SIG-M5 (cell line): ENCODE data around the gene SUV39H2.
"Not testable (repeated sequence)": the region's sequence is repeated elsewhere in the genome, so short reads cannot be mapped to it uniquely, and the experiment has no call there.

Source experiments
- DNase-seq: peaks from one replicate; lab custom pipeline; 2025; lab: John Stamatoyannopoulos, UW

SUV39H2 gene, protein sequence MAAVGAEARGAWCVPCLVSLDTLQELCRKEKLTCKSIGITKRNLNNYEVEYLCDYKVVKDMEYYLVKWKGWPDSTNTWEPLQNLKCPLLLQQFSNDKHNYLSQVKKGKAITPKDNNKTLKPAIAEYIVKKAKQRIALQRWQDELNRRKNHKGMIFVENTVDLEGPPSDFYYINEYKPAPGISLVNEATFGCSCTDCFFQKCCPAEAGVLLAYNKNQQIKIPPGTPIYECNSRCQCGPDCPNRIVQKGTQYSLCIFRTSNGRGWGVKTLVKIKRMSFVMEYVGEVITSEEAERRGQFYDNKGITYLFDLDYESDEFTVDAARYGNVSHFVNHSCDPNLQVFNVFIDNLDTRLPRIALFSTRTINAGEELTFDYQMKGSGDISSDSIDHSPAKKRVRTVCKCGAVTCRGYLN

DNA sequence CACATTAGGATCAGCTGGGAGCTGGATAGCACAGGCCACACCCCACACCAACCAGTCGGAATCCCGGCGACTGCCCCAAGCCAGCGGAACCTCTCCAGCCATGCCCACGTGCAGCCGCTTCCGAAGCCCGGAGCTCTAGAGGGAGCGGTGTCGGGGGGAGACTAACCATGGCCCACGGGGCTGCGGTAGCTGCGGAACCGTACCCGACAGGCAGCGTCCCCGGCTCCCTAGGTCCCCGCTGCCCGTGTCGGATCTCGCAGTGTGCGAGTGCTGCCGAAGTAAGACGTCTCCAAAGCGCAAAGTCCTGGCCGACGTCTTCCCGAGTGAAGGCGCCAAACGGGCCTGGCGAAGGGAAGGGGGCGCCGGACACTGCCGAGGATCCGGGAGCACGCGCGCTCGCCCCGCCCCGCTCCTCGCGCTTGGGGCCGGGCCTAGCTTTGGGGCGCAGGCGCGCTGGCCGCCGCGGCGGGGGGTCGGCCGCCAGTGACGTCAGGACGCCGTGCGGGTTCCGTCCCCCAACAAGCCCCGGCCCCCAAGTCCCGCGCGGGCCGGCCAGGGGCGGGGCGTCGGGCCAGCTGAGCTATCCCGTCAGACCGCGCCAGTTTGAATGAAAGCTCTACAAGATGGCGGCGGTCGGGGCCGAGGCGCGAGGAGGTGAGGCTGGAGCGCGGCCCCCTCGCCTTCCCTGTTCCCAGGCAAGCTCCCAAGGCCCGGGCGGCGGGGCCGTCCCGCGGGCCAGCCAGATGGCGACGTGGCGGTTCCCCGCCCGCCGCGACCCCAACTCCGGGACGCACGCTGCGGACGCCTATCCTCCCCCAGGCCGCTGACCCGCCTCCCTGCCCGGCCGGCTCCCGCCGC, at the start of gene SUV39H2:
TSS of gene SUV39H2 (plus strand) at position 601 of the 858 bp plus-strand sequence. CDS start at position 624, 23 bp downstream.
- peak; percentile 36 for DNase-seq

DNA sequence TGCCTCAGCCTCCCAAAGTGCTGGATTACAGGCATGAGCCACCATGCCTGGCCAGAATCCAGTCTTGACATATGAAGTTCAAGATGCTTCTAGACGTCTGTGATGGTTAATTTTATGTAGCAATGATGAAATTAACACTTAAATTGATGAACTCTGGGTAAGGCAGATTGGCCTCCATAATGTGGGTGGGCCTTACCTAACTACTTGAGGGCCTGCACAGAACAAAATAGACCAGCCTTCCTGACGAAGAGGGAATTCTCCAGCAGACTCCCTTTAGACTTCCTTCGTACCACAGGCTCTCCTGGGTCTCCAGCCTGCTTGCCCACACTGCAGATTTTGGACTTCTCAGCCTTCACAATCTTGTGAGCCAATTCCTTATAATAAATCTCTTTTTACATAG, 45.6 kb upstream of the SUV39H2 start:
- DNase-seq, result no peak

DNA sequence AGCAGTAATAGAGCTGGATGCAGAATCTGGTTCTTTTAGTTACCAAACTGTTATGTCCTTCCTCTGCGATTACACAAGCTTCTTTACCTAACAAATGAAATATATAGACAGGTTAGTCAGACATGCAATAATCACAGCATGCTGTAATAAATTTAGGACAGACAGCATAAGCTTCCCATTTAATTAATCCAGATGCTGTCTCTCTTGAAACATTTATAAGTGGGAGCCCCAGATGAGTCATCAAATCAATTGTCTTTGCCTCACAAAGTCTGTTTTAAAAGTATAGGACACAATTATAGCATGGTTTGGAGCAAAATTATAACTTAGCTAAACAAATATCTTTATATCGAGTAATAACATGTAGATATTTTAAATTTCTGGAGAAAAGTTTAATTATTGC, 42.5 kb upstream of the SUV39H2 start:
- no peak for DNase-seq

DNA sequence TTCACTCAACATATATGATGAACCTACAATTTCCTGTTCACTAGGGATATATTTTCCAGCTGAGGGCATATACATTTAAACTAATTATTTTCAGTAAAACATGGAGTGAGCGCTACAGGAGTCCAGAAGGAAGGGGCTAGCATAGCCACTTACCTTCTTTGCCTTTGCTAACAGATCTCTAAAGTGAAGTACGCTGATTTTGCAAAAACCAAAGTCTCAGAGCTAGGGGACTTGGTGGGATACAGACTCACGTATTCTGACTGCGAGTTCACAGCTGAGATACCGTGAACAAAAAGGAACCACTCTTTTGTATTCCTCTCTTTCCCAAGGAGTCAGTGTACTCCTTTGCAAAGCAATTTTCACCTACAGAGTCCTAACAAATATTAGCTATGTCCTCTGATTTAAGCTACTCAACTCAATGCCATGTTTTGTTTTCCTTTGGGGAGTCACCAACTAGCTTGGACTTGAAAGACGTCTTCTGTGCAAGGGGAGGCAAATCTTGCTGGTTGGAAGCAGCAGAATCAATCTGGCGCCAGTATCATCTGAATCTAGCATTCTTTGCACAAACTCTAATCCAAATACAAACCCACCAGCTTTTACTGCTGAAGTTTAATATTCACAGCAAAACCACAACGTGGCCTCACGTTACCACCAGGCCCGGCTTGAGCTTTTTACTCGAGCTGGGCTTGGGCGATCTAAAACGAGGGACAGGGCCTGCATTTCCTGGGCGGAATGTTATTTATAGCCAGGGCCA, 41.5 kb upstream of the SUV39H2 start:
- DNase-seq, result no peak

DNA sequence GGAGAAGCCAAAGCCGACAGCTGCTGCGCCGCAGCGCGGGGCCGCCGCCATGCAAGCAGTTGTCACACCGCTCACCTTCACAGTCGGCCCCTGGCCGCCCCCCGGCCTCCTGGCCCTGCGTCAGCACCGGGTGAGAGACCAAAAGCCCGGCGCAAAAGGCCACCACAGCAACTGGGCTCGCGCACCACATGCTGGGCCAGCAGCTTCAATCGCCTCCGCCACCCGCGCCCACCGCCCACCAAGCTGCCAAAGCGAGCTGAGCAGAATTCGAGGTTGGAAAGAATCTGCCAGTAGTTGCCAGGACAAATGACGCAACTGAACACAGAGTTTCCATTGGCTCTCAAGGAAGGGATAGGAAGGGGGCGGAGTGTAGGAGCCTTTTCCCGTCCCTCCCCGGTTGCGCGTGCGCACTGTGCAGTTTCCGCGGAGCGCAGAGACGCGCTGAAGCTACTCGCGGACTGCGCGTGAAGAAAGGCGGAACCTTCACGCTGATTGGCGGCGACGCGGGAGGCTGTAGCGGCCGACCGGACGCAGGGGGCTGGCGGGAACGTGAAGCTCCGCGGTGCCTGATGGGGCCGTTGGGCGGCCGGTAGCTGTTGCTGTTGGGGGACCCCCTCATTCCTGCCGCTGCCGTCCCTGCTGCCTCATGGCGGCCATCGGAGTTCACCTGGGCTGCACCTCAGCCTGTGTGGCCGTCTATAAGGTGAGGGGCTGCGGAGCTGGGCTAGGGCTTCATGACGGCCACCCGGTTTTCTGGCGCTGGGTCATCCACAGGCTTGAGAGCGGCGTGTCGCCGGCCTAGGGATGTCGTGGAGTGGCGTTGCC, 40.7 kb upstream of the SUV39H2 start, which contains the start of the genes CDNF, HSPA14 and MSANTD7:
TSS of gene CDNF (minus strand) at position 281 of the 825 bp plus-strand sequence. CDS start at position 190, 91 bp downstream.
TSS of gene HSPA14 (plus strand) at position 550 of the 825 bp plus-strand sequence. CDS start at position 647, 97 bp downstream.
TSS of gene MSANTD7 (plus strand) at position 550 of the 825 bp plus-strand sequence. CDS start 3,979 bp downstream, outside the sequence.
- peak; percentile 77 for DNase-seq

DNA sequence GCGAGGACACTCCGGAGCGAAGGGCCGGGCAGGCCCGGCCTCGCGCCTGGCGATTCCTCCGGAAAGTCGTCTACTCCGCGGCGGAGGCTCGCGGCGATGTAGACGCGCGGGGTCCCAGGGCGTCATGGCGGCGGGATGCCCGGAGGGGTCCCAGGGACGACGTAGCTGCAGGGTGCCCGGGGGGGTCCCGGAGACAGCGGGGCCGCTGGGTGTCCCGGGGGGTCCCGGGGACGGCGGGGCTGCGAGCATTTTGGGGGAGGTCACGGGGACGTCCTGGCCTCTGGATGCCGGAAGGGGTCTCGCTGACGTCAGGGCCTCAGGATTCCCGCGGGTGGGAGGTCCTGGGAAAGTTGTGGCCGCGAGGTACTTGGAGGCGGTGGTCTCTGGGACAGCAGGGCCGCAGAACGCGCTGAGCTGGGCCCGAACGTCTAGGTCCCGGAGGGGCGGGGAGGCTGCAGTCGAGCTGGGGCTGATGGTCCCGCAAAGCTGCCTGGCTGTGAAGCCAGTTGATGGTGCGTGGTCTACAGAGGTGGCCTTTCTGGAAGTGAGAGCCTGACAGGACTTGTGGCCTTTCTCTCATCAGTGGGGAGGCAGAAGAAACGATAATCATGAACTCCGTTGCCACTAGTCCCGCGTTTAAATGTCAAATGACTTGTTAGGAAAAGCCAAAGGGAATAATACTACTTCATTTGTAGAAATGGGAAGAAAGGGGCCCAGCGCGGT, 39.9 kb upstream of the SUV39H2 start:
- no peak for DNase-seq

DNA sequence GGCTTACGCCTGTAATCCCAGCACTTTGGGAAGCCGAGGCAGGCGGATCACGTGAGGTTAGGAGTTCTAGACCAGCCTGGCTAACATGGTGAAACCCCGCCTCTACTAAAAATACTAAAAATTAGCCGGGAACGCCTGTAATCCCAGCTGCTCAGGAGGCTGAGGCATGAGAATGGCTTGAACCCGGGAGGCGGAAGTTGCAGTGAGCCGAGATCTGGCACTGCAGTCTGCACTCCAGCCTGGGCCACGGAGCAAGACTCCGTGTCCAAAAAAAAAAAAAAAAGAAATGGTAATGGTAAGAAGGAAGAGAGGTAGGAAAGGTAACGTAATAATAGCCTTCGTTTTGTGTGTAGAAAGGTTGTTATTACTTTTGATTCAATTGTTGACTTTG, 39.4 kb upstream of the SUV39H2 start:
- no peak for DNase-seq

DNA sequence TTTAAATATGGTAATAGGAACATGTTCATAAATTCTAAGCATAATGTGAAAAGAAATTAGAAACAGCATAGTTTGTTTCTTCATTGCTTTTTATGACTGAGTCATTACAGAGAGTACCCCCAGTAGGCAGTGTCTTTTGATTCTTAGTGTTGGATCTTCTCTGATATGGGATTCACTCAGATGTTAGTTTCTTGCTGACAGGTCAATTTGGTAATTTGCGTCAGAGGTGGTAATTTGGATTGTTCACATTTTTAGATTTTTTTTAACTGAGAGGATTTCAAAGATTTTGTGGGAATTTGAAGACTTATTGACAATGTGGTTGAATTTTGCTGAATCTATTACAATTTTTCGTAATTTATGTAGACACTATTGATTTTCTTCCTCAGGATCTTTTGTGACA, 38.5 kb upstream of the SUV39H2 start:
- no peak for DNase-seq

DNA sequence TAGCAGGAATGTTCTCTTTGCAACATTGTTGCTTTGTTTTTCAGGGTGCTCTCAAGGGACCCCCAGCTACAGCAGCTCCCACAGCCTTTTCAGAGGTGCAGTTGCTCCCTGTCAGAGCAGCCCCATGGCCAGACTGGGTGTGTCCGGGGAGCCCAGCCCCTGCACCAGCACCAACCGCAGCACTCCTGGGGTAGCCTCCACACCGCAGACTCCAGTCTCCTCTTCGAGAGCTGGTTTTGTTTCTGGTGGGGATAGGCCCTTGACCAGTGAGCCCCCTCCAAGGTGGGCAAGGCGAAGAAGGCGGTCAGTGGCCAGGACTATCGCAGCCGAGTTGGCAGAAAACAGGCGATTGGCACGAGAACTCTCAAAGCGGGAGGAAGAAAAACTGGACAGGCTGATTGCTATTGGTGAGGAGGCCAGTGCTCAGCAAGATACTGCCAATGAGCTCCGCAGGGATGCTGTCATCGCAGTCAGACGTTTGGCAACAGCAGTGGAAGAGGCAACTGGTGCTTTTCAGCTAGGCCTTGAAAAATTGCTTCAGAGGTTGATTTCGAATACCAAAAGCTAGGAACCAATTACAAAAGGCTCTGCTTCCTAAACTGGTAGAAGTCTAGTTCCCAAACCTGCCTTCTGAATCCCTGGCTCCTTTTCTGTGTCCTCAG, 35.2 kb upstream of the SUV39H2 start:
- DNase-seq, result no peak

DNA sequence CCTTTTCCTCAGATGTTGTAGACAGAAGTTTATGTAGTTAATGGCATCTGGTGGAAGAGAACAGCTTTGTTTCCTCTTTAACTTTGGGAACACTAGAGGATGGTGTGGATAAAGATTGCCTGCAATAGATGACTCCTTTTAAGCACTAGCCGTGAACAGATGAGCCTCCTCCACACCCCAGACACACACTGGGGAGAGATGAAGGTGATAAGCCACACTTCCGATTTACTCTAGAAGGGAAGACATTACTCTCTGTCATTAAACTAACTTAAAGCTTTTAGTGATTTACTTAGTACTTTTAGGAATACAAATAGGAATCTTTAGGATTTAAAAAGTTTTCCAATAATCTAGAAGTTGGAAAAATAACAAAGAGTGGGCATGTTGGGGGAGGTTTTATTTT, 33.7 kb upstream of the SUV39H2 start:
- DNase-seq, result no peak

DNA sequence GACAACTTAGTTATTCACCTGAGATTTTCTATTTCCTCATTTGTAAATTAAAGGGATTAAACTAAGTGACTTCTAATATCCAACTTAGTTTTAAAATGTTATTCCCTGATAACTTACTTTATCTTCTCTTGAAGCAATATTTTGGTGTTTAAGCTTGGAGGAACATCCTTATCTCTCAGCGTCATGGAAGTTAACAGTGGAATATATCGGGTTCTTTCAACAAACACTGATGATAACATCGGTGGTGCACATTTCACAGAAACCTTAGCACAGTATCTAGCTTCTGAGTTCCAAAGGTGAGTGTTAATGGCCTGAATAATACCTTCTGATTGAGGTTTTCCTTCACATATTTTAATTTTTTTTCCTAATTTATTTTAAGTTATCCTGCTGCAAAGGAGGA, 26.4 kb upstream of the SUV39H2 start:
- no peak for DNase-seq

DNA sequence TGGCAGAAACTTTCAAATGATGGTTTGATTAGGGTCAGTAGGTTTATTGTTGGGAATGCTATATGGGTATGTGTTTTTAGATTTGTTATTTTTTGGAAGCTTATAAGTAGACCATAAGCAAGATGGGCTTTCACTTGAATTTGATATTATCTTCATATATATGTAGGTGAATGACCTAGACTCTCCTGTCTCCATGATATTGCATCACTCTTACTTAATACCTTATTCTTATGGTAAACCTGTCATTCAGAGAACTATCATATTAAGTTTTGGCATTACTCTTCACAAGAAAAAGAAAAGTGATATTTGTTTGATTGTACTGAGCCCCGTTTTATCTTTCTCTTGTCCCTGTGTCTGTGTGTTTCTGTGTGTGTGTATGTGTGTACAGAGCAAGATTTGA, 23.2 kb upstream of the SUV39H2 start:
- DNase-seq, result no peak

DNA sequence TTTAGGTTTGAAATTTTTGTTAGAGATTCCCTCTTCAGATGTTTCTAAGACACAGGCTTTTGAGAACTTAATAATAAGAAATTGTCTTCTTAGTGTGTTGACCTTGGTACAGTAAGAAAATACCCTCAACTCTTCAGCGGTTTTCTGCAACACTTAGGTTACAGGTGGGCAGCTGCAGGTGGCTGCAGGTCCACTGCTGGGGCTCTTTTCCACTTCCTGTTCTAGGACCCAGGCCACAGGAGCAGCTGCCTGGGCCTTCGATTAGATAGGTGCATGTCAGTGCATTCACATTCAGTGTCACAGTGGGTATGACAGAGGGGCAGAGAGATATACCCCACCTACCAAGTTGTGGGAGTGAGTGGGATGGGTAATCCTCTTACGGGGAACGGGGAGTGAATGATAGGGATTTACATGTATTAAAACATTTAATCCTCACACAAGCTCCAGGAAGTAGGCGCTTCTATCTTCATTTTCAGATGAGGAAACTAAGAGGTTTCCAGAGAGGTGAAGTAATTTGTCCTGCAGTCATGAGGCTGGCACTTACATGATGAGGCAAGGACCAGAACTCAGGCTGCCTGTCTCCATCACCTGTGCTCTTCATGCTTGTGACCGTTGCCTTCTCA, 20.2 kb upstream of the SUV39H2 start:
- no peak for DNase-seq

DNA sequence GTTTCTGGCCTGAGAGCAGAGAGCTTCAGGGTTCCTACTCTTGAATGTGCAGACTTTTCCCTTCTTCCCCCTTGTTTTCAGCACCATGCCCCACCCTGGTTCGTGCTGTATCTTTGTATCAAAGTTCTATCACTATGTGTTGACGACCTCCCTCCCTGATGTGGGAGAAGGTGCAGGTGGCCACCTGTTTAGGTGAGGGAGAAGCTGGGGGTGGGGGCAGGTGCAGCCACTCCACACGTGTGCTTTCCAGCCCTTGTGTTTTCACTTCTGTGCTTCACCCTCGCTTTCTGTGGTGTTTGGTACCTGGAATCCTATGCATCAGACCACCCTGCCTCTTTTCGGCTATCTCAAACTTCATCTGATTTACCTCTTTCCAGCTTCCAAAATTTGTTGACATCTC, 19.6 kb upstream of the SUV39H2 start:
- DNase-seq, result no peak

DNA sequence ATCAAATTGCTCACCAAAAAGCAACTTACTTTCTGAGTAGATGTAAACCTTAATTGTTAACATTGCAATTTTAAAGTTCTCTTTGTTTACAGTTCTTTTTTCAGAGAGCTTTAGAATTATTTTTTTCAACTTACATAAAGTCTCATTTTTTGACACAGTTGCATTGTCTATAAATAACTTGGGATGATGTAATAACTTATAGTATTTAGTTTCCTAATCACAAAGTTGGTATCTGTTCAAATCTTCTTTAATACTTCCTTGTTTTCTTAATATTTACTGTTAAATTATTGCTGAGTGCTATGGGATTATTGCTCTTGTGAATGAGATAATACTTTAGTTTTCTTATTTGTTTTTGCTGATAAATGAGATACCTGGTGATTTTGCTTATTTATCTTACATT, 18.9 kb upstream of the SUV39H2 start:
- DNase-seq, result no peak

DNA sequence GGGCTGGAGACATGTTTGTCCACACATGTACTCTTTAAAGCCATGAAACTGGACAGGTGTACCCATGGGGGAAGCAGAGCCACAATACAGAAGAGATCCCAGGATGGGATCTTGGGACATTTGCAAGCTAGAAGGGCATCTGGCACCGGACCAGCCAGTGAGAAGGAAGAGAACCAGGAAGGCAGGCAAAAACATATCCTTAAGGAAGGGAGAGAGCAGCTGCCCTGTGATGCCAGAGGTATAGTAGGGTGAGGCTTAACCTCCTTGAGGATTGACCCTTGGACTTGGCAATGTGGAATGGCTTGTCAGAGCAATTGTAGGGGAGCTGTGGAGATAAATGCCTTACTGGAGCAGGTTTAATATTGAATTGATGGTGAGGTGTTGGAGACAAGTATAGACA, 17.9 kb upstream of the SUV39H2 start:
- DNase-seq, result no peak

DNA sequence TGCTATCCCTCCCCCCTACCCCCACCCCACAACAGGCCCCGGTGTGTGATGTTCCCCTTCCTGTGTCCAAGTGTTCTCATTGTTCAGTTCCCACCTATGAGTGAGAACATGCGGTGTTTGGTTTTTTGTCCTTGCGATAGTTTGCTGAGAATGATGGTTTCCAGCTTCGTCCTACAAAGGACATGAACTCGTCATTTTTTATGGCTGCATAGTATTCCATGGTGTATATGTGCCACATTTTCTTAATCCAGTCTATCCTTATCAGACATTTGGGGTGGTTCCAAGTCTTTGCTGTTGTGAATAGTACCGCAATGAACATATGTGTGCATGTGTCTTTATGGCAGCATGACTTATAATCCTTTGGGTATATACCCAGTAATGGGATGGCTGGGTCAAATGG, 14.2 kb upstream of the SUV39H2 start:
- not testable (repeated sequence) for DNase-seq

DNA sequence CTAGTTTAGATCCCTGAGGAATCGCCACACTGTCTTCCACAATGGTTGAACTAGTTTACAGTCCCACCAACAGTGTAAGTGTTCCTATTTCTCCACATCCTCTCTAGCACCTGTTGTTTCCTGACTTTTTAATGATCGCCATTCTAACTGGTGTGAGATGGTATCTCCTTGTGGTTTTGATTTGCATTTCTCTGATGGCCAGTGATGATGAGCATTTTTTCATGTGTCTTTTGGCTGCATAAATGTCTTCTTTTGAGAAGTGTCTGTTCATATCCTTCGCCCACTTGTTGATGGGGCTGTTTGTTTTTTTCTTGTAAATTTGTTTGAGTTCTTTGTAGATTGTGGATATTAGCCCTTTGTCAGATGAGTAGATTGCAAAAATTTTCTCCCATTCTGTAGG, 13.8 kb upstream of the SUV39H2 start:
- DNase-seq, result not testable (repeated sequence)

DNA sequence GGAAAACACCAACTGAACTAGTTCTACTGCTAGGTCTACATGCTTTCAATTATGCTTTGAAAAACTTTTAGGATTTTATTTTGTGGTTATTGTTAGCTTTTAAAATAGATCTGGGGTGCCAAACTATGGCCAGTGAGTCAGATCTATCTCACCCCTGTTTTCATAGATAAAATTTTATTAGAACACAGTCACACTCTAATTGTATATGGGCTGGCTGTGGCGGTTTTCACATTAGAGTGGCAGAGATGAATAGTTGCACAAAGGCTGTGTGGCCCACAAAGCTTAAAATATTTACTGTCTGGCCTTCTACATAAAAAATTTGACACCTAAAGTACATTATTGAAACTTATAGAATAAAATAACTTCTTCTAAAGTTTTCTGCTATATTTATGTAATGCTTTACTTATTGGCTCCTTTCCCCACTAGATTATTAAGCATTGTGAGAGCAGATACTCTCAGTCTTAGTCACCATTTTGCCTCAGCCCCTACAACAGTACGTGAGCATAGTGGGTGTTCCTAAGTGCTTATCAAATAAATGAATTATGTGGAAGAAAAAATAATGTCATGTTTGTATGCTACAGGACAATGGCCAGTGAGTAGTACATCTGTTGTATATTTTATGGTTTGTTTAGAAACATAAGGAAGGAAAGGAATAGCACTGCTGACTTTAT, 5.4 kb upstream of the SUV39H2 start:
- no peak for DNase-seq
